SK-N-SH treated with all-trans-retinoic acid at 6 μM for 48 hours (cell line): ENCODE measurements around the gene SGCA.
A peak's percentile ranks its signal among the peaks of the same experiment; 100 is the strongest.

Experiments used
- ATAC-seq: fragments of 200-7000 bp; cut with Tn5 transposase; 3 replicates; pipeline ENCODE4 v1.9.1; 2020; ENCODE audit warnings: mild to moderate bottlenecking, moderate library complexity
- ARNTL ChIP-seq: fragments of 450-650 bp; formaldehyde crosslinking; IDR thresholded peaks from 2 replicates; pipeline ENCODE4 v1.5.0; 2020; ENCODE audit warnings: low read depth, mild to moderate bottlenecking, moderate library complexity, borderline replicate concordance
- CSDC2 ChIP-seq: fragments of 250-450 bp; sonication (Bioruptor Pico); IDR thresholded peaks from 2 replicates; pipeline ENCODE4 v1.5.0; 2020; ENCODE audit warnings: mild to moderate bottlenecking, moderate library complexity
- ESRRG ChIP-seq: fragments of 250-450 bp; sonication (Bioruptor Pico); IDR thresholded peaks from 2 replicates; pipeline ENCODE4 v1.6.1; 2021; ENCODE audit warnings: mild to moderate bottlenecking
- GLIS3 ChIP-seq: fragments of 250-450 bp; sonication (Bioruptor Pico); IDR thresholded peaks from 2 replicates; pipeline ENCODE4 v1.5.0; 2020; ENCODE audit warnings: mild to moderate bottlenecking, moderate library complexity
- ISL1 ChIP-seq: fragments of 250-450 bp; sonication (Bioruptor Pico); IDR thresholded peaks from 2 replicates; pipeline ENCODE4 v2.1.2; 2022; ENCODE audit warnings: mild to moderate bottlenecking, moderate library complexity
- OSR1 ChIP-seq: fragments of 250-450 bp; sonication (Bioruptor Pico); IDR thresholded peaks from 2 replicates; pipeline ENCODE4 v1.8.0; 2022; ENCODE audit warnings: moderate library complexity, mild to moderate bottlenecking, inconsistent platforms
- PPARA ChIP-seq: fragments of 250-450 bp; sonication (Bioruptor Pico); IDR thresholded peaks from 2 replicates; pipeline ENCODE4 v1.5.0; 2020; ENCODE audit warnings: mild to moderate bottlenecking, borderline replicate concordance
- RARB ChIP-seq: fragments of 250-450 bp; sonication (Bioruptor Pico); IDR thresholded peaks from 2 replicates; pipeline ENCODE4 v1.8.0; 2021; ENCODE audit warnings: mild to moderate bottlenecking, moderate library complexity
- SNAI2 ChIP-seq: fragments of 250-450 bp; sonication (Bioruptor Pico); IDR thresholded peaks from 2 replicates; pipeline ENCODE4 v1.5.0; 2020; ENCODE audit warnings: mild to moderate bottlenecking, moderate library complexity
- TCF4 ChIP-seq: fragments of 250-450 bp; sonication (Bioruptor Pico); IDR thresholded peaks from 2 replicates; pipeline ENCODE4 v1.8.0; 2021; ENCODE audit warnings: mild to moderate bottlenecking, moderate library complexity, borderline replicate concordance
- ZC3H10 ChIP-seq: fragments of 250-450 bp; sonication (Bioruptor Pico); IDR thresholded peaks from 2 replicates; pipeline ENCODE4 v1.5.1; 2021; ENCODE audit warnings: mild to moderate bottlenecking, moderate library complexity
- ZFP3 ChIP-seq: fragments of 250-450 bp; sonication (Bioruptor Pico); IDR thresholded peaks from 2 replicates; pipeline ENCODE4 v1.5.0; 2020; ENCODE audit warnings: mild to moderate bottlenecking, moderate library complexity
- ZFP30 ChIP-seq: fragments of 450-650 bp; formaldehyde crosslinking; IDR thresholded peaks from 2 replicates; pipeline ENCODE4 v1.5.0; 2022; ENCODE audit warnings: mild to moderate bottlenecking, moderate library complexity
- ZNF565 ChIP-seq: fragments of 450-650 bp; formaldehyde crosslinking; conservative IDR thresholded peaks from 2 replicates; pipeline ENCODE4 v1.5.0; 2020; ENCODE audit warnings: low read depth, mild to moderate bottlenecking, moderate library complexity
- ZNF70 ChIP-seq: fragments of 450-650 bp; formaldehyde crosslinking; IDR thresholded peaks from 2 replicates; pipeline ENCODE4 v1.5.0; 2020; ENCODE audit warnings: mild to moderate bottlenecking, moderate library complexity
- ZNF8 ChIP-seq: fragments of 450-650 bp; formaldehyde crosslinking; IDR thresholded peaks from 2 replicates; pipeline ENCODE4 v1.5.0; 2020; ENCODE audit warnings: mild to moderate bottlenecking, moderate library complexity
- TF ChIP-seq, protein P1 (sequence below): fragments of 250-450 bp; sonication (Bioruptor Pico); IDR thresholded peaks from 2 replicates; pipeline ENCODE4 v1.8.0; 2020; ENCODE audit warnings: mild to moderate bottlenecking, moderate library complexity, borderline replicate concordance
- TF ChIP-seq, protein P2 (sequence below): fragments of 250-450 bp; sonication (Bioruptor Pico); IDR thresholded peaks from 2 replicates; pipeline ENCODE4 v1.5.1; 2021; ENCODE audit warnings: mild to moderate bottlenecking, moderate library complexity
- TF ChIP-seq, protein P3 (sequence below): fragments of 250-450 bp; sonication (Bioruptor Pico); IDR thresholded peaks from 2 replicates; pipeline ENCODE4 v1.5.0; 2020; ENCODE audit warnings: mild to moderate bottlenecking, moderate library complexity
- TF ChIP-seq, protein P4 (sequence below): fragments of 250-450 bp; sonication (Bioruptor Pico); IDR thresholded peaks from 2 replicates; pipeline ENCODE4 v1.8.0; 2021; ENCODE audit warnings: low read depth, mild to moderate bottlenecking, moderate library complexity, borderline replicate concordance
- TF ChIP-seq, protein P5 (sequence below): fragments of 250-450 bp; sonication (Bioruptor Pico); IDR thresholded peaks from 2 replicates; pipeline ENCODE4 v1.5.1; 2020; ENCODE audit warnings: low read depth, mild to moderate bottlenecking, moderate library complexity

SGCA gene

DNA sequence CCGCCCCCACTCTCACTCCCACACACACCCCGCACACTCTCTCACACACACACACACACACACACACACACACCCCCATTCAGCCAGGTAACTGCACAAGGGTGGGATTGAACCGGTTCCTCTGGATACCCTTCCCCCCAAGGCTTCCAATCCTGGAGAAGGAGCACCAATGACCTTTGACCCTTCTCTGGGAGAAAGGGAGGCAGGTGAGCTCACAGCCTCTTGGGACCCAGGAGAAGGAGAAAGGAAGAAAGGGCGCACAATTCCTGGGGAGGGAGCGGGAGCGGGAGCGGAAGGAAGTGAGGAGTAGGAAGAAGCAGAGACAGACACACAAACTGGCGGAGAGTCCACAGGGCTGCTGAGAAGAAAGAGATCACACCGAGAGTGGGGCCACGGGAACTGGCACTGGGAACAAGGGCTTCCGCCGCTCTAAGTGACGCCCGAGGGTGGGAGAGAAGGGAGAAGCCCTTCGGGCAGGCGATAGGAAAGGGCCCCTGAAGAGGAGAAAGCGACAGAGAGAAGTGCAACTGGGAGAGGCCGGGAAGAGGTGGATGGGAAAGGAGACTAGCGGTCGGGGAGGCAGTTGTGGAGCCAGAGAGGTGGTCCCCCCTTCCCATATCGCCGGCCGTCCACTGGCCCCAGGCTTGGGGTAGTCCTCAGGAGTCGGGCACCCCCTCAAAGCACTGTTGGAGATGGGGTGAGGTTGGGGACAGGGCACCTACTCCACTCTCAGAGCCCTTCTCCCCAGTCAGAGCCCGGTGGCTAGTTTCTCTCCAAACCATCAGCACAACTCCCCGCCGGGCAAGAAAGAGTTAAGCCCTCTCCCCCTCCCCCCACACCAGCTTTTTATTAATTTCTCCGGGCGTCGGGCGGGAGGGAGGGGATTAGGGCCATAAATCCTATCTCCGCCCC is 37.1 kb upstream of the SGCA start:
- 0 out of 3 replicates have a peak, but pooled peaks have one; percentile 1 for ATAC-seq
- TF ChIP-seq ISL1 (CRISPR knock-in tag) (no peak), CSDC2 (CRISPR knock-in tag) (no peak), RARB (no peak), ZNF70 (no peak), ARNTL (CRISPR knock-in tag) (no peak), ESRRG (CRISPR knock-in tag) (no peak), ZNF565 (CRISPR knock-in tag) (no peak)
- TF ChIP-seq, protein P1, sequence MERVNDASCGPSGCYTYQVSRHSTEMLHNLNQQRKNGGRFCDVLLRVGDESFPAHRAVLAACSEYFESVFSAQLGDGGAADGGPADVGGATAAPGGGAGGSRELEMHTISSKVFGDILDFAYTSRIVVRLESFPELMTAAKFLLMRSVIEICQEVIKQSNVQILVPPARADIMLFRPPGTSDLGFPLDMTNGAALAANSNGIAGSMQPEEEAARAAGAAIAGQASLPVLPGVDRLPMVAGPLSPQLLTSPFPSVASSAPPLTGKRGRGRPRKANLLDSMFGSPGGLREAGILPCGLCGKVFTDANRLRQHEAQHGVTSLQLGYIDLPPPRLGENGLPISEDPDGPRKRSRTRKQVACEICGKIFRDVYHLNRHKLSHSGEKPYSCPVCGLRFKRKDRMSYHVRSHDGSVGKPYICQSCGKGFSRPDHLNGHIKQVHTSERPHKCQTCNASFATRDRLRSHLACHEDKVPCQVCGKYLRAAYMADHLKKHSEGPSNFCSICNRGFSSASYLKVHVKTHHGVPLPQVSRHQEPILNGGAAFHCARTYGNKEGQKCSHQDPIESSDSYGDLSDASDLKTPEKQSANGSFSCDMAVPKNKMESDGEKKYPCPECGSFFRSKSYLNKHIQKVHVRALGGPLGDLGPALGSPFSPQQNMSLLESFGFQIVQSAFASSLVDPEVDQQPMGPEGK (CRISPR knock-in tag): no peak
- TF ChIP-seq, protein P2, sequence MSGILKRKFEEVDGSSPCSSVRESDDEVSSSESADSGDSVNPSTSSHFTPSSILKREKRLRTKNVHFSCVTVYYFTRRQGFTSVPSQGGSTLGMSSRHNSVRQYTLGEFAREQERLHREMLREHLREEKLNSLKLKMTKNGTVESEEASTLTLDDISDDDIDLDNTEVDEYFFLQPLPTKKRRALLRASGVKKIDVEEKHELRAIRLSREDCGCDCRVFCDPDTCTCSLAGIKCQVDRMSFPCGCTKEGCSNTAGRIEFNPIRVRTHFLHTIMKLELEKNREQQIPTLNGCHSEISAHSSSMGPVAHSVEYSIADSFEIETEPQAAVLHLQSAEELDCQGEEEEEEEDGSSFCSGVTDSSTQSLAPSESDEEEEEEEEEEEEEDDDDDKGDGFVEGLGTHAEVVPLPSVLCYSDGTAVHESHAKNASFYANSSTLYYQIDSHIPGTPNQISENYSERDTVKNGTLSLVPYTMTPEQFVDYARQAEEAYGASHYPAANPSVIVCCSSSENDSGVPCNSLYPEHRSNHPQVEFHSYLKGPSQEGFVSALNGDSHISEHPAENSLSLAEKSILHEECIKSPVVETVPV (CRISPR knock-in tag): no peak
- TF ChIP-seq, protein P3, sequence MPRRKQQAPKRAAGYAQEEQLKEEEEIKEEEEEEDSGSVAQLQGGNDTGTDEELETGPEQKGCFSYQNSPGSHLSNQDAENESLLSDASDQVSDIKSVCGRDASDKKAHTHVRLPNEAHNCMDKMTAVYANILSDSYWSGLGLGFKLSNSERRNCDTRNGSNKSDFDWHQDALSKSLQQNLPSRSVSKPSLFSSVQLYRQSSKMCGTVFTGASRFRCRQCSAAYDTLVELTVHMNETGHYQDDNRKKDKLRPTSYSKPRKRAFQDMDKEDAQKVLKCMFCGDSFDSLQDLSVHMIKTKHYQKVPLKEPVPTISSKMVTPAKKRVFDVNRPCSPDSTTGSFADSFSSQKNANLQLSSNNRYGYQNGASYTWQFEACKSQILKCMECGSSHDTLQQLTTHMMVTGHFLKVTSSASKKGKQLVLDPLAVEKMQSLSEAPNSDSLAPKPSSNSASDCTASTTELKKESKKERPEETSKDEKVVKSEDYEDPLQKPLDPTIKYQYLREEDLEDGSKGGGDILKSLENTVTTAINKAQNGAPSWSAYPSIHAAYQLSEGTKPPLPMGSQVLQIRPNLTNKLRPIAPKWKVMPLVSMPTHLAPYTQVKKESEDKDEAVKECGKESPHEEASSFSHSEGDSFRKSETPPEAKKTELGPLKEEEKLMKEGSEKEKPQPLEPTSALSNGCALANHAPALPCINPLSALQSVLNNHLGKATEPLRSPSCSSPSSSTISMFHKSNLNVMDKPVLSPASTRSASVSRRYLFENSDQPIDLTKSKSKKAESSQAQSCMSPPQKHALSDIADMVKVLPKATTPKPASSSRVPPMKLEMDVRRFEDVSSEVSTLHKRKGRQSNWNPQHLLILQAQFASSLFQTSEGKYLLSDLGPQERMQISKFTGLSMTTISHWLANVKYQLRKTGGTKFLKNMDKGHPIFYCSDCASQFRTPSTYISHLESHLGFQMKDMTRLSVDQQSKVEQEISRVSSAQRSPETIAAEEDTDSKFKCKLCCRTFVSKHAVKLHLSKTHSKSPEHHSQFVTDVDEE: no peak

DNA sequence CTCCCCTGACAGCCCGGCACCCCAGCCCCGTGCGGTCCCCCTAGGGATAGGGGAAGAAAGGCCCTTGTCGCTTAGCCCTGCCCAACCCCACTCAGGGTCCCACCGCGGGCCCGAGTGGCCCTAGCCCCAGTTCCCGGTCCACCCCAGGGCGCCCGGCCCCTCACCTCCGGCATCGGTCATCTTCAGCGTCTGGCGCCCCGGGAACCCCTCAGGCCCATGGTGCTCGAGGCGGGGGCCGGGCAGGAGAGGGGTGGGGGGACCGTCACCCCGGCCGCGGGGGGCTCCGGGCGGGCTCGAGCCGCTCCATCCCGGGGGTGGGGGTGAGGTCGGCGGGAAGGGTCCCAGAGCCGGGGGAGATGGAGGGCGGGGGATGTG is 36.5 kb upstream of the SGCA start:
- peak; percentile 7 for ATAC-seq
- TF ChIP-seq ZNF565 (CRISPR knock-in tag) (no peak), ZFP3 (CRISPR knock-in tag) (no peak), PPARA (no peak), ESRRG (CRISPR knock-in tag) (no peak), CSDC2 (CRISPR knock-in tag) (no peak), ARNTL (CRISPR knock-in tag) (no peak), ZC3H10 (CRISPR knock-in tag) (no peak), ZNF70 (no peak), TCF4 (CRISPR knock-in tag) (no peak), ZFP30 (CRISPR knock-in tag) (no peak), ZNF8 (CRISPR knock-in tag) (no peak), GLIS3 (CRISPR knock-in tag) (no peak), SNAI2 (CRISPR knock-in tag) (no peak), ISL1 (CRISPR knock-in tag) (no peak), OSR1 (CRISPR knock-in tag) (no peak)
- TF ChIP-seq, protein P4, sequence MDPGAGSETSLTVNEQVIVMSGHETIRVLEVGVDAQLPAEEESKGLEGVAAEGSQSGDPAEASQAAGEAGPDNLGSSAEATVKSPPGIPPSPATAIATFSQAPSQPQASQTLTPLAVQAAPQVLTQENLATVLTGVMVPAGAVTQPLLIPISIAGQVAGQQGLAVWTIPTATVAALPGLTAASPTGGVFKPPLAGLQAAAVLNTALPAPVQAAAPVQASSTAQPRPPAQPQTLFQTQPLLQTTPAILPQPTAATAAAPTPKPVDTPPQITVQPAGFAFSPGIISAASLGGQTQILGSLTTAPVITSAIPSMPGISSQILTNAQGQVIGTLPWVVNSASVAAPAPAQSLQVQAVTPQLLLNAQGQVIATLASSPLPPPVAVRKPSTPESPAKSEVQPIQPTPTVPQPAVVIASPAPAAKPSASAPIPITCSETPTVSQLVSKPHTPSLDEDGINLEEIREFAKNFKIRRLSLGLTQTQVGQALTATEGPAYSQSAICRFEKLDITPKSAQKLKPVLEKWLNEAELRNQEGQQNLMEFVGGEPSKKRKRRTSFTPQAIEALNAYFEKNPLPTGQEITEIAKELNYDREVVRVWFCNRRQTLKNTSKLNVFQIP: no peak
- TF ChIP-seq, protein P2 (CRISPR knock-in tag): no peak
- TF ChIP-seq, protein P5, sequence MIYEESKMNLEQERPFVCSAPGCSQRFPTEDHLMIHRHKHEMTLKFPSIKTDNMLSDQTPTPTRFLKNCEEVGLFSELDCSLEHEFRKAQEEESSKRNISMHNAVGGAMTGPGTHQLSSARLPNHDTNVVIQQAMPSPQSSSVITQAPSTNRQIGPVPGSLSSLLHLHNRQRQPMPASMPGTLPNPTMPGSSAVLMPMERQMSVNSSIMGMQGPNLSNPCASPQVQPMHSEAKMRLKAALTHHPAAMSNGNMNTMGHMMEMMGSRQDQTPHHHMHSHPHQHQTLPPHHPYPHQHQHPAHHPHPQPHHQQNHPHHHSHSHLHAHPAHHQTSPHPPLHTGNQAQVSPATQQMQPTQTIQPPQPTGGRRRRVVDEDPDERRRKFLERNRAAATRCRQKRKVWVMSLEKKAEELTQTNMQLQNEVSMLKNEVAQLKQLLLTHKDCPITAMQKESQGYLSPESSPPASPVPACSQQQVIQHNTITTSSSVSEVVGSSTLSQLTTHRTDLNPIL: no peak
- TF ChIP-seq, protein P3: no peak
- TF ChIP-seq, protein P1 (CRISPR knock-in tag): no peak
- TF ChIP-seq, all 23 proteins: peak for 0
